Measurements from ENCODE around the gene KRTAP4-2.

Gene KRTAP4-2

DNA sequence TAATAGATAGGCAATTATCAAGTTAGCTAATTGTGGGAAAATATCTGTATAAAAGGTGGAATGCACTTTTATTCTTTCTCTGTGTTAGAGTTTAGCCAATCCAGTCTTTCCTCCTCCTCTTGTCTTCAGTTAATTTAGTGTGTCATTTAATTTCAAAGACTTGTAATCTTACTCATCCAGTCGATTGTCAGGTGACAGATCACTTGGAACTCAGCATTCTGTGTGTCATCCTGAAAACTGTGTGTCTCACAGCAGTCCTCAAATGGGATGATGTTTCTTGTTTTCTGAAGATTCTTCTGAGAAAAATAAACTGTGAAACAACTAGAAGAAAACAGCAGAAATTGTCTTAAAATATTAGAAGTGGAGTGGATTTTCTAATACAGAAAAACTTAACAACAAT, 7.0 kb upstream of the KRTAP4-2 start:
- Mint-ChIP-seq H3K4me3 (no peak overlapping the region), H3K36me3 (ENCODE audit: low read depth) (no peaks in the 10 kb centered on the region), H3K4me1 (no peaks in the 10 kb centered on the region), H3K27ac (no peak overlapping the region), H3K9me3 (no peaks in the 10 kb centered on the region), H3K27me3 (ENCODE audit: low read depth, poor library complexity) (peaks cover 16% of the 10 kb centered on the region)
- TF ChIP-seq, protein P1, sequence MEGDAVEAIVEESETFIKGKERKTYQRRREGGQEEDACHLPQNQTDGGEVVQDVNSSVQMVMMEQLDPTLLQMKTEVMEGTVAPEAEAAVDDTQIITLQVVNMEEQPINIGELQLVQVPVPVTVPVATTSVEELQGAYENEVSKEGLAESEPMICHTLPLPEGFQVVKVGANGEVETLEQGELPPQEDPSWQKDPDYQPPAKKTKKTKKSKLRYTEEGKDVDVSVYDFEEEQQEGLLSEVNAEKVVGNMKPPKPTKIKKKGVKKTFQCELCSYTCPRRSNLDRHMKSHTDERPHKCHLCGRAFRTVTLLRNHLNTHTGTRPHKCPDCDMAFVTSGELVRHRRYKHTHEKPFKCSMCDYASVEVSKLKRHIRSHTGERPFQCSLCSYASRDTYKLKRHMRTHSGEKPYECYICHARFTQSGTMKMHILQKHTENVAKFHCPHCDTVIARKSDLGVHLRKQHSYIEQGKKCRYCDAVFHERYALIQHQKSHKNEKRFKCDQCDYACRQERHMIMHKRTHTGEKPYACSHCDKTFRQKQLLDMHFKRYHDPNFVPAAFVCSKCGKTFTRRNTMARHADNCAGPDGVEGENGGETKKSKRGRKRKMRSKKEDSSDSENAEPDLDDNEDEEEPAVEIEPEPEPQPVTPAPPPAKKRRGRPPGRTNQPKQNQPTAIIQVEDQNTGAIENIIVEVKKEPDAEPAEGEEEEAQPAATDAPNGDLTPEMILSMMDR (IDR thresholded peaks at IDR 0.05) = no peak
- DNase-seq = no peak

DNA sequence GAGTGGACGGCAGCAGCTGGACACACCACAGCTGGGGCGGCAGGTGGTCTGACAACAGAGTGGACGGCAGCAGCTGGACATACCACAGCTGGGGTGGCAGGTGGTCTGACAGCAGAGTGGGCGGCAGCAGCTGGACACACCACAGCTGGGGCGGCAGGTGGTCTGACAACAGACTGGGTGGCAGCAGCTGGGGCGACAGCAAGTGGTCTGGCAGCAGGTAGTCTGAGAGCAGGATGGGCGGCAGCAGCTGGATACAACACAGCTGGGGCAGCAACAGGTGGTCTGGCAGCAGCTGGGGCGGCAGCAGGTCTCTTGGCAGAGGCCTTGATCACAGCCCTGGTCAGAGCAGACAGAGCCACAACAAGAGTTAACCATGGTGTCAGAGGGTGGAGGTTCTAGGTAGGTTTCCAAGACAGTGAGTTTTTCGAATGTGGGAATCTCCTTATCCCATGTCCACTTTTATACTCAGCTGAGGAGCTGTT, 6.5 kb upstream of the KRTAP4-2 start, which contains the start of gene KRTAP4-1:
TSS of gene KRTAP4-1 (minus strand) at position 432 of the 482 bp plus-strand sequence. CDS start at position 375, 57 bp downstream.
- no peak within 1 kb of the TSS for H3K4me3 Mint-ChIP-seq
- no peak within 1 kb of the TSS for H3K27ac Mint-ChIP-seq
- no peaks in the 10 kb centered on the region for H3K9me3 Mint-ChIP-seq
- H3K36me3 Mint-ChIP-seq (ENCODE audit: low read depth) = no peaks in the 10 kb centered on the region
- H3K4me1 Mint-ChIP-seq = no peaks in the 10 kb centered on the region
- DNase-seq = no peak
- TF ChIP-seq, protein P1 (IDR thresholded peaks at IDR 0.05) = no peak
- H3K27me3 Mint-ChIP-seq (ENCODE audit: low read depth, poor library complexity) = peaks cover 16% of the 10 kb centered on the region

DNA sequence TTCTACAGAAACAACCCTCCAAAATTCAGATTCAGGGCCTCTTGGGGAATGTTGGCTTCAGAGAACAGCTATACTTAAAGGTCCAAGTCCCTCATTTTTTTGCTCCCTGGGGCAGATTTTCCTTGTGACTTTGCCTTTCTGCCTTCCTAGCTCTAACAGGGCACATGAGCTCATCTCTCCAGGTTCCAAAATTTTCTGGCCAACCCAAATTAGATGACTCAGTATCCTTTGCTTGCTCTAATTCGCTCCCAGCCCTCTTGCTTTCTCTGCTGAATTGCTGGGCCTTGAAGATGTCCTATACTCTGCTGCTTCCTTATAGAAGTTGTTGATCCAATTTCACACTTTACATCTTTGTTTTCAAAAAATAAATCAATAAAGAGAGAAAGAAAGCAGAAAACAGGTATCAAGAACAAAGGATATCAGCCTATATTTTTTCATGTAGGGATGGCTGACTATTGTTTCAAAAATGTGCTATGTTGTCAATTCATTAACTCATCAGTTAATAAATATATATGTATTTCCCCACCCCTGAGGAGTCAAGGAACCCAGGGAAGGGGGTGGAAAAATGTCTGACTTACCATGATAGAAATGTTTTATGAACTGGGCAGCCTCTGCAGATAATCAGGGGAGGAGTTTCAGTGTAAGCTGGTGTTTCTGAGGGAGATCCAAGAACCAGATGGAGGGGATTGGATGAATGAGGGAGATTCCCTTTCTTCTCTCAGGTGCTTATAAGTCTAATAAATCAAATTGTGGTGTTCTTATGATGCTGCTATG, 1.0 kb upstream of the KRTAP4-2 start:
- Mint-ChIP-seq H3K4me1 (no peaks in the 10 kb centered on the region), H3K27me3 (ENCODE audit: low read depth, poor library complexity) (peaks cover 4% of the 10 kb centered on the region), H3K4me3 (no peak overlapping the region), H3K27ac (no peak overlapping the region), H3K36me3 (ENCODE audit: low read depth) (no peaks in the 10 kb centered on the region), H3K9me3 (no peaks in the 10 kb centered on the region)
- TF ChIP-seq, protein P1 (IDR thresholded peaks at IDR 0.05) = no peak
- DNase-seq = no peak

DNA sequence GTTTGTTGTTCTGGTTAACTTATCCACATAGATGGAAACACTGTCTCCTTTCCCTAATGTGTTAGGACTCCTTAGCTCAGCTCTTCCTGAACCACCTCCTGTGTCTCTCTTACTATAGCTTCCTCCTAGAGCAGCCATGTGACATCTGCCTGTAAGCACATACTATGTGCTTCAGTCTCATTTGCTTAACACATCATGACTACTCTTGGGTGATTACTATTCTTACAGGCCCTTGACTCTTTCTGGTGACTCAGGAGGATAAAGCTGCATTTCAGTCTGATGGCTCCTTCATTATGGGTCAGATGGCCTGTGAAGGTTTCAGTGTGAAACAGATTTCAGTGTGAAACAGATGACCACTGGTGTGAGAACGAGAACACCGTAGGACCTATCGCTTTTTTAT, 320 bp upstream of the KRTAP4-2 start:
- TF ChIP-seq, protein P1 (IDR thresholded peaks at IDR 0.05) = no peak

DNA sequence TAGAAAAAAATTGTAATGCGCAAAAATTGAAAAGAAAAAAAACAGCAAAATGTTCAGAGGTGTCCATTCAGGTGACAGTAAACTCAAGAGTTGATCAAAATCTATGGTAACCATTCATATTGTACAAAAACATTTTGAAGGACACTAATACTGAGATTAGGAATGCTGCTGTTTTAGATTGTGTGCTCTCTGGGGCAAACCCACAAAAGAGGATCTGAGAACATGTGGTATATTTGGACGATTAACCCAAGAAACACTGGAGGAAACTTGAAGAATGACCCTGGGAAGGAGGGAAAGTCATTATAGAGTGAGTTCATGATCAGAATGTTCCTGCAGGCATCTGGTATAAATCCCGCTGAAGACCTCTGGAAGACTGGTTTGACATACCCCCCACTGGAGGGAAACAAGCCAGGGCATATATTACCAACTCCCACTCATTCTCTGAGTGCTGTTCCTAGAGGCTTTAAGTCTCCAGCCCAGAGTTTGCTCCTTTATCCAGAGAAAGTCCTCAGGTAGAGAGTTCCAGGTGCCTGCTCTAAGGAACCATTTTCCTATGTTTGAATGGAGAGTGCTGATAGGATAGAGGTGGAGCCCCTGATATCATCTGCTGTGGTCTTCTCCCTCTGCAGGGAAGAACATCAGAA, 1.2 kb downstream of the KRTAP4-2 start:
- no peak overlapping the region for H3K4me3 Mint-ChIP-seq
- H3K27me3 Mint-ChIP-seq (ENCODE audit: low read depth, poor library complexity) = peaks cover 4% of the 10 kb centered on the region
- no peaks in the 10 kb centered on the region for H3K9me3 Mint-ChIP-seq
- TF ChIP-seq, protein P1 (IDR thresholded peaks at IDR 0.05) = no peak
- no peaks in the 10 kb centered on the region for H3K36me3 Mint-ChIP-seq (ENCODE audit: low read depth)
- DNase-seq = no peak
- no peak overlapping the region for H3K27ac Mint-ChIP-seq
- no peaks in the 10 kb centered on the region for H3K4me1 Mint-ChIP-seq

More for the DNA sequence above, 320 bp upstream of the KRTAP4-2 start:
- DNase-seq = no peak
- Mint-ChIP-seq H3K9me3 (no peaks in the 10 kb centered on the region), H3K27me3 (ENCODE audit: low read depth, poor library complexity) (peaks cover 4% of the 10 kb centered on the region), H3K4me3 (no peak overlapping the region), H3K27ac (no peak overlapping the region), H3K36me3 (ENCODE audit: low read depth) (no peaks in the 10 kb centered on the region), H3K4me1 (no peaks in the 10 kb centered on the region)

Measured in nephron progenitor cell (in vitro differentiated cells).